Skeletal muscle satellite cell (primary cell): Measurements from ENCODE around the gene ITGAL.
"Not testable (repeated sequence)": the region's sequence is repeated elsewhere in the genome, so short reads cannot be mapped to it uniquely, and the experiment has no call there.

Source experiments
- H3K27me3 ChIP-seq: 2 replicates; pipeline ENCODE4 v1.7.0; 2013; ENCODE audit warnings: low read length; ENCODE audit not compliant: control insufficient read depth, insufficient read depth
- H3K36me3 ChIP-seq: 2 replicates; pipeline ENCODE4 v1.7.0; 2013; ENCODE audit warnings: mild to moderate bottlenecking, control low read depth, low read length; ENCODE audit not compliant: insufficient read depth
- H3K4me1 ChIP-seq: 2 replicates; pipeline ENCODE4 v1.7.0; 2013; ENCODE audit warnings: low read length; ENCODE audit not compliant: control insufficient read depth, insufficient read depth
- H3K4me2 ChIP-seq: 2 replicates; pipeline ENCODE4 v1.7.0; 2013; ENCODE audit warnings: mild to moderate bottlenecking, low read length
- H3K4me3 ChIP-seq: 2 replicates; pipeline ENCODE4 v1.7.0; 2013; ENCODE audit warnings: low read length
- H3K9ac ChIP-seq: 2 replicates; pipeline ENCODE4 v1.7.0; 2013; ENCODE audit warnings: mild to moderate bottlenecking, low read depth, low read length, moderate library complexity
- H3K9me3 ChIP-seq: replicated peaks from 2 replicates; pipeline ENCODE4 v1.7.0; 2013; ENCODE audit warnings: mild to moderate bottlenecking, control low read depth, low read length

ITGAL gene

GRCh38 chr16:30458561-30459394, 13.8 kb upstream of the ITGAL start:
- no peak overlapping the region for H3K9ac ChIP-seq
- H3K9me3 ChIP-seq: no peaks in the 10 kb centered on the region
- no peak overlapping the region for H3K4me3 ChIP-seq

DNA sequence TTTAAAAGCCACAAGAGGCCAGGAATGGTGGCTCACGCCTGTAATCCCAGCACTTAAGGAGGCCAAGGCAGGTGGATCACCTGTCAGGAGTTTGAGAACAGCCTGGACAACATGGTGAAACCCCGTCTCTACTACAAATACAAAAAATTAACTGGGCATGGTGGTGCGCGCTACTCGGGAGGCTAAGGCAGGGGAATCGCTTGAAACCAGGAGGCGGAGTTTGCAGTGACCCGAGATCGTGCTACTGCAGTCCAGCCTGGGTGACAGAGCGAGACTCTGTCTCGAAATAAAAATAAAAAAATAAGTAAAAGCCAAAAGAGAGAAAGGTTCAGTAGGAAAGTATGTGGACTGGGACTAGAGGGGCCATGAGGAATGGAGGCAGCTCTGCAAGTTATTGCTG, 13.1 kb upstream of the ITGAL start:
- H3K4me3 ChIP-seq: no peak overlapping the region
- no peak overlapping the region for H3K4me2 ChIP-seq
- no peaks in the 10 kb centered on the region for H3K9me3 ChIP-seq
- H3K4me1 ChIP-seq: no peaks in the 10 kb centered on the region
- no peaks in the 10 kb centered on the region for H3K36me3 ChIP-seq
- H3K27me3 ChIP-seq: peaks cover 15% of the 10 kb centered on the region
- H3K9ac ChIP-seq: no peak overlapping the region

More at GRCh38 chr16:30458561-30459394, 13.8 kb upstream of the ITGAL start:
- Histone ChIP-seq H3K27me3 (peaks cover 18% of the 10 kb centered on the region), H3K4me2 (no peak overlapping the region), H3K36me3 (no peaks in the 10 kb centered on the region), H3K4me1 (no peaks in the 10 kb centered on the region)

GRCh38 chr16:30461426-30461825, 11.1 kb upstream of the ITGAL start:
- H3K4me3 ChIP-seq, H3K27me3 ChIP-seq, H3K9me3 ChIP-seq, H3K36me3 ChIP-seq, H3K4me1 ChIP-seq, H3K9ac ChIP-seq, H3K4me2 ChIP-seq: not testable (repeated sequence)

- Histone ChIP-seq H3K9ac (no peak overlapping the region), H3K36me3 (no peaks in the 10 kb centered on the region), H3K9me3 (no peaks in the 10 kb centered on the region), H3K27me3 (no peaks in the 10 kb centered on the region), H3K4me3 (no peak overlapping the region), H3K4me1 (no peaks in the 10 kb centered on the region), H3K4me2 (no peak overlapping the region)
Measured at GRCh38 chr16:30464078-30464477, 8.5 kb upstream of the ITGAL start.

DNA sequence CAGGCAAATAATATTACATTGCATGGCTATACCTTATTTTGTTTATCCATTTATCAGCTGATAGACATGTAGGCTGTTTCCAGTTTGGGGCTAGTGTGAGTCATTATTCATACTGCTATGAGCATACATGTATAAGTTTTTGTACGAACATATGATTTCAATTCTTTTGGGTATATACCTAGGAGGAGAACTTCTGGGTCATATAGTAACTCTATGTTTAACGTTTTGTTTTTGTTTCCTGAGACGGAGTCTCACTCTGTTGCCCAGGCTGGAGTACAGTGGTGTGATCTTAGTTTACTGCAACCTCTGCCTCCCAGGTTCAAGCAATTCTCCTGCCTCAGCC, 2.4 kb upstream of the ITGAL start:
- H3K4me1 ChIP-seq: no peaks in the 10 kb centered on the region
- peaks cover 30% of the 10 kb centered on the region for H3K27me3 ChIP-seq
- no peak overlapping the region for H3K4me3 ChIP-seq
- no peaks in the 10 kb centered on the region for H3K9me3 ChIP-seq
- no peak overlapping the region for H3K9ac ChIP-seq
- H3K36me3 ChIP-seq: no peaks in the 10 kb centered on the region
- H3K4me2 ChIP-seq: no peak overlapping the region

DNA sequence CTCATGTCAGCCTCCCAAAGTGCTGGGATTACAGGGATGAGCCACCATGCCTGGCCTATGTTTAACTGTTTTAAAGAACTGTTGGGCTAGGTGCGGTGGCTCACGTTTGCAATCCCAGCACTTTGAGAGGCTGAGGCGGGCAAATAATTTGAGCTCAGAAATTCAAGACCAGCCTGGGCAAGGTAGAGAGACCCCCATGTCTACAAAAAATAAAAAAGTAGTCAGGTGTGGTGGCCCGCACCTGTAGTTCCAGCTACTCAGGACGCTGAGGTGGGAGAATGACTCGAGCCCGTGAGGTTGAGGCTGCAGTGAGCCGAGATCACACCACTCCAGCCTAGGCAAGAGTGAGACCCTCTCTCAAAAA, 1.9 kb upstream of the ITGAL start:
- Histone ChIP-seq H3K36me3 (no peaks in the 10 kb centered on the region), H3K27me3 (peaks cover 35% of the 10 kb centered on the region), H3K9ac (no peak overlapping the region), H3K4me1 (no peaks in the 10 kb centered on the region), H3K9me3 (no peaks in the 10 kb centered on the region), H3K4me3 (no peak overlapping the region), H3K4me2 (no peak overlapping the region)

DNA sequence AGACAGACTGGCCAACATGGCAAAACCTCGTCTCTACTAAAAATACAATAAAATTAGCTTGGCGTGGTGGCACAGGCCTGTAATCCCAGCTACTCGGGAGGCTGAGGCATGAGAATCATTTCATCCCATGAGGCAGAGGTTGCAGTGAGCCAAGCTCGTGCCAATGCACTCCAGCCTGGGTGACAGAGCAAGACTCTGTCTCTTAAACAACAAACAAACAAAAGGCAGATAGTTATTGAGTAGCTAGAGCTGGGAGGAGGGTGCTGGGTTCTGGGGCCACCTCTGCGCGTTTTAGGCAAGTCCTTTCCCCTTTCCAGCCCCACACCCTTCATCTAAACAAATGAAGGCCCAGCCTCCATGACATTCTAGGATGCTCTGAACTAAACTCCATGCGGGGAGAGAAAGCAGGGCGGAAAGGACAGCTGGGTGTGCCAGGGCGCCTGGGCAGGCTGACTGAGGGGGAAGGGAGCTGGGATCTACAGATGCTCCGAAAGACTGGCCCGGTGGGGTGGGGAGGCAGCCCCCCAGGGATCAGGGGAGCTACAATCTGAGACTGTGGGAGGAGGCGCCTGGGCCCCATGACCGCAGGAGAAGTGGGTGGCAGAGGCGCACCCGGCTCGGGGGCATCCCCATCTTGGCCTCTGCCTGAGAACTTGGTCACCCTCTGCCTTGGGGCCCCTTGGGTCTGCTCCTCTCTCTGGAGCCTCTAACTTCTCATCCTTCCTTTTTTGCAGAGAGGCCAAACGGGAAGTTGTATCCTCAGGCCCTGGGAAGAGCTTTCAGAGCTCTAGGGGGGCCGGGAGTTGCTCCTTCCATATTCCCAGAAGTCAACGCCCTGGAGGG, 910 bp downstream of the ITGAL start:
- H3K36me3 ChIP-seq: no peaks in the 10 kb centered on the region
- H3K4me1 ChIP-seq: no peaks in the 10 kb centered on the region
- no peak overlapping the region for H3K4me2 ChIP-seq
- no peaks in the 10 kb centered on the region for H3K9me3 ChIP-seq
- peaks cover 46% of the 10 kb centered on the region for H3K27me3 ChIP-seq
- no peak overlapping the region for H3K4me3 ChIP-seq
- no peak overlapping the region for H3K9ac ChIP-seq

DNA sequence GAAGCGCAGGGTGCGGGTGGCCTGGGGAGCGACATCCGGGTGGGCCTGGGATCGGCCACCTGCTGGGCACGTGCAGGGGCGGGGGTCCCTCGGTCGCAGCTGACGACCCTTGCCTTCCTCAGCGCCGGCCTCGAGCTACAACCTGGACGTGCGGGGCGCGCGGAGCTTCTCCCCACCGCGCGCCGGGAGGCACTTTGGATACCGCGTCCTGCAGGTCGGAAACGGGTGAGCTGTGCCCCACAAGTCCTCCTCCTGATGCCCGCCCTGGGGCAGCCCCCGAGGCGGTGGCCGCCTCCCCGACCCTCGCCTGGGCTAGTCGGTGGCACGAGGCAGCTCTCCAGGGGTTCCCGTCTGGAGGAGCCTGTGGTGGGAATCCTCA, 1.5 kb downstream of the ITGAL start:
- H3K27me3 ChIP-seq: peaks cover 51% of the 10 kb centered on the region
- H3K4me2 ChIP-seq: no peak overlapping the region
- no peak overlapping the region for H3K4me3 ChIP-seq
- no peaks in the 10 kb centered on the region for H3K4me1 ChIP-seq
- no peak overlapping the region for H3K9ac ChIP-seq
- H3K36me3 ChIP-seq: no peaks in the 10 kb centered on the region
- no peaks in the 10 kb centered on the region for H3K9me3 ChIP-seq

GRCh38 chr16:30474684-30475083, 2.1 kb downstream of the ITGAL start:
- Histone ChIP-seq H3K9ac (no peak overlapping the region), H3K4me1 (no peaks in the 10 kb centered on the region), H3K27me3 (peaks cover 55% of the 10 kb centered on the region), H3K4me3 (no peak overlapping the region), H3K4me2 (no peak overlapping the region), H3K36me3 (no peaks in the 10 kb centered on the region), H3K9me3 (no peaks in the 10 kb centered on the region)

- Histone ChIP-seq H3K4me1 (no peaks in the 10 kb centered on the region), H3K9me3 (no peaks in the 10 kb centered on the region), H3K36me3 (no peaks in the 10 kb centered on the region), H3K27me3 (peaks cover 68% of the 10 kb centered on the region), H3K4me3 (no peak overlapping the region), H3K9ac (no peak overlapping the region), H3K4me2 (no peak overlapping the region)
Measured at GRCh38 chr16:30476991-30477390, 4.4 kb downstream of the ITGAL start.

- H3K9me3 ChIP-seq, H3K4me3 ChIP-seq, H3K4me1 ChIP-seq, H3K9ac ChIP-seq, H3K36me3 ChIP-seq, H3K4me2 ChIP-seq: not testable (repeated sequence)
- peaks cover 61% of the 10 kb centered on the region for H3K27me3 ChIP-seq
Measured at GRCh38 chr16:30477773-30478172, 5.2 kb downstream of the ITGAL start.
